A673 (cell line): ENCODE results near the gene MAGI1. TPM values are rescaled to one million over a fixed set of nuclear protein-coding genes. Genes with fewer than 3 reads are reported as not detected.

ENCODE experiments used
- BruUV-seq: library from RNA; stranded (reverse); fragments of 400-500 nt; replicated peaks from 2 replicates; lab custom pipeline; 2021; lab: Mats Ljungman, UMichigan
- CTCF ChIA-PET: fragments of 300-600 bp; sonication (Branson Sonifier 250); formaldehyde crosslinking; loops from one replicate; lab custom pipeline; 2022; ENCODE audit warnings: antibody characterized with exemption; lab: Charles Lee
- POLR2A ChIA-PET: fragments of 300-600 bp; sonication (Branson Sonifier 250); formaldehyde crosslinking; loops from one replicate; lab custom pipeline; 2022; ENCODE audit warnings: antibody characterized with exemption; ENCODE audit not compliant: low non-redundant PET; lab: Charles Lee
- DNase-seq: peaks from one replicate; pipeline ENCODE4 v3.0.0-alpha.2; 2015; ENCODE audit warnings: low spot score
- H3K27ac ChIP-seq: fragments of 200-600 bp; sonication (generic); 2 replicates; pipeline ENCODE4 v1.5.1; 2016; ENCODE audit warnings: mixed run types, low read depth, mild to moderate bottlenecking, mixed read lengths, antibody characterized with exemption, low read length; ENCODE audit not compliant: poor library complexity, severe bottlenecking
- H3K27me3 ChIP-seq: fragments of 200-600 bp; sonication (generic); replicated peaks from 2 replicates; pipeline ENCODE4 v1.6.1; 2017; ENCODE audit warnings: mixed run types, low read depth, mild to moderate bottlenecking, mixed read lengths, antibody characterized with exemption, low read length; ENCODE audit not compliant: insufficient read depth, poor library complexity
- H3K36me3 ChIP-seq: fragments of 200-600 bp; sonication (generic); 2 replicates; pipeline ENCODE4 v1.6.1; 2016; ENCODE audit warnings: mixed run types, mild to moderate bottlenecking, mixed read lengths, antibody characterized with exemption, low read length; ENCODE audit not compliant: insufficient read depth, poor library complexity, severe bottlenecking
- H3K4me1 ChIP-seq: fragments of 200-600 bp; sonication (generic); 2 replicates; pipeline ENCODE4 v1.6.1; 2017; ENCODE audit warnings: mixed run types, mild to moderate bottlenecking, mixed read lengths, antibody characterized with exemption, low read length; ENCODE audit not compliant: insufficient read depth, poor library complexity, severe bottlenecking
- H3K4me3 ChIP-seq: fragments of 200-600 bp; sonication (generic); 2 replicates; pipeline ENCODE4 v1.5.1; 2016; ENCODE audit warnings: low read depth, mixed run types, mild to moderate bottlenecking, mixed read lengths, low read length; ENCODE audit not compliant: poor library complexity, severe bottlenecking
- H3K9me3 ChIP-seq: fragments of 200-600 bp; sonication (generic); 2 replicates; pipeline ENCODE4 v1.6.1; 2016; ENCODE audit warnings: mixed run types, low read depth, mild to moderate bottlenecking, mixed read lengths, antibody characterized with exemption, low read length; ENCODE audit not compliant: poor library complexity, severe bottlenecking
- EZH2 ChIP-seq: fragments of 200-600 bp; sonication (generic); IDR thresholded peaks from 2 replicates; pipeline ENCODE4 v1.6.1; 2017; ENCODE audit warnings: borderline replicate concordance, low read depth, mild to moderate bottlenecking, mixed read lengths, antibody characterized with exemption, low read length; ENCODE audit not compliant: poor library complexity, severe bottlenecking
- intact Hi-C: fragments of 100-400 bp; cut with micrococcal nuclease; formaldehyde crosslinking; loops from one replicate; pipeline ENCODE4 v1.10.0; 2022; ENCODE audit not compliant: unreplicated experiment
- total RNA-seq: library from RNA; stranded (reverse); gene quantifications from 2 replicates; pipeline ENCODE4 v1.2.3, GENCODE V29; 2021
- TF ChIP-seq, protein P1 (sequence below): fragments of 300-800, 200-600 bp; sonication (generic); conservative IDR thresholded peaks from 2 replicates; pipeline ENCODE4 v1.5.1; 2017; ENCODE audit warnings: low read depth, mild to moderate bottlenecking, antibody characterized with exemption, low read length, moderate library complexity, mixed read lengths

The MAGI1 gene
- total RNA-seq, 1 experiment from 2014 or later: 30.5 TPM

DNA sequence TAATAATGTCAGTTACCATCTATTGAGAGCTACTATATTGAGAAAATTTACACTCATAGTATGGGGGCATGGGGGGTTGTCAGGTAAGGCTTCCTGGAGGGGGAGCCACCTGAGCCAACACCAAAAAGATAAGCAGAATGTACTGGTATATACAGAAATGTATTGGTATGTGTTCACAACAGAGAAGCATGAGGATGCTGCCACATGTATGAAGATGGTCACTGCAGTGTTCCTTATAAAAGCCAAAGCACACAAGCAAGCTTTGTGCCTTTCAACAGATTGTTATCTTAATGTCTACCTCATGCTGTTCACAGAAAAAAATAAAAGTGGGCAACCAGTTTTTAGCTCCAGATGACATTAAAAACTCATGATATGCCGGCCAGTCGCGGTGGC is 149.0 kb downstream of the MAGI1 start:
- BruUV-seq: no TSS peak
- H3K9me3 ChIP-seq: no peaks in the 10 kb centered on the region
- H3K4me1 ChIP-seq: peaks cover 5% of the 10 kb centered on the region
- no peaks in the 10 kb centered on the region for H3K27me3 ChIP-seq
- DNase-seq: no peak
- TF ChIP-seq, protein P1, sequence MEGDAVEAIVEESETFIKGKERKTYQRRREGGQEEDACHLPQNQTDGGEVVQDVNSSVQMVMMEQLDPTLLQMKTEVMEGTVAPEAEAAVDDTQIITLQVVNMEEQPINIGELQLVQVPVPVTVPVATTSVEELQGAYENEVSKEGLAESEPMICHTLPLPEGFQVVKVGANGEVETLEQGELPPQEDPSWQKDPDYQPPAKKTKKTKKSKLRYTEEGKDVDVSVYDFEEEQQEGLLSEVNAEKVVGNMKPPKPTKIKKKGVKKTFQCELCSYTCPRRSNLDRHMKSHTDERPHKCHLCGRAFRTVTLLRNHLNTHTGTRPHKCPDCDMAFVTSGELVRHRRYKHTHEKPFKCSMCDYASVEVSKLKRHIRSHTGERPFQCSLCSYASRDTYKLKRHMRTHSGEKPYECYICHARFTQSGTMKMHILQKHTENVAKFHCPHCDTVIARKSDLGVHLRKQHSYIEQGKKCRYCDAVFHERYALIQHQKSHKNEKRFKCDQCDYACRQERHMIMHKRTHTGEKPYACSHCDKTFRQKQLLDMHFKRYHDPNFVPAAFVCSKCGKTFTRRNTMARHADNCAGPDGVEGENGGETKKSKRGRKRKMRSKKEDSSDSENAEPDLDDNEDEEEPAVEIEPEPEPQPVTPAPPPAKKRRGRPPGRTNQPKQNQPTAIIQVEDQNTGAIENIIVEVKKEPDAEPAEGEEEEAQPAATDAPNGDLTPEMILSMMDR: no peak
- no peak for TF ChIP-seq EZH2
- H3K36me3 ChIP-seq: no peaks in the 10 kb centered on the region
- intact Hi-C loops: no loop called here
- no peak overlapping the region for H3K27ac ChIP-seq
- POLR2A ChIA-PET: no interaction called here
- H3K4me3 ChIP-seq: no peak overlapping the region
- CTCF ChIA-PET: no interaction called here

DNA sequence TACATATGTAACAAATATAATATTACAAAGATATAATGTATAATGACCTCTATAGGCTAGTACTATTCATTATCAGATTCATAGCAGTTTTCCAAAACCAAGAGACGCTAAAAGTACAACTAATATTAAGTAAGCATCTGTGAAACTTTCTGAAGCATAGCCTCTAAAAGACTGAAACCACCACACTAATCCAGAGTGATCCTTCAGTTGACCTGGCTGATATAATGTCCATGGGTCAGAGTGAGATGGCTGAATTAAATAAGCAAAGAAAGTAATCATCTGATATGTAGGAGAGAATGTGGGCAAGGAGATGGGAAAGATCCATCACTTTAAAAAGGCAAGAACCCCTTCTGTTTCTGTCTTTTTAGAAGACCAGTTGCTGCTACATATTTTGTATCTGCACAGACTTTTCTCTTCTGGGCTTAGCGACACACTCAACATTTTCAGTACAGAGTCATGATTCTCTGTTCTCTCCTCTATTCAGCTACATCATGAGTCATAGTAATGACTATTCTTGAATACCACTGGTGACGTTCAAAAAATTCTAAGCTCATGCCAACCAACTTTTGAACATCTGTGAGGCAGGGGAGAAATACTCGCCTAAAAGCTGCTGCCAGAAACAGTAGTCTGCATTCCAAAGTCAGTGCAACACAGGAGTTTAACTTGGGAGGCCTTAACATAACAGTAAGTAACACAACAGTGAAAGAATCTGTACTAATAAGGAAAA is 149.6 kb downstream of the MAGI1 start:
- ChIA-PET CTCF (no interaction called here), POLR2A (no interaction called here)
- peak; percentile 70 for DNase-seq
- H3K4me1 ChIP-seq: peaks cover 5% of the 10 kb centered on the region
- no peak overlapping the region for H3K4me3 ChIP-seq
- TF ChIP-seq EZH2: no peak
- TF ChIP-seq, protein P1: no peak
- no peaks in the 10 kb centered on the region for H3K9me3 ChIP-seq
- no peaks in the 10 kb centered on the region for H3K36me3 ChIP-seq
- no TSS peak for BruUV-seq
- intact Hi-C loops: no loop called here
- no peaks in the 10 kb centered on the region for H3K27me3 ChIP-seq
- peak overlapping the region; percentile 59 for H3K27ac ChIP-seq

DNA sequence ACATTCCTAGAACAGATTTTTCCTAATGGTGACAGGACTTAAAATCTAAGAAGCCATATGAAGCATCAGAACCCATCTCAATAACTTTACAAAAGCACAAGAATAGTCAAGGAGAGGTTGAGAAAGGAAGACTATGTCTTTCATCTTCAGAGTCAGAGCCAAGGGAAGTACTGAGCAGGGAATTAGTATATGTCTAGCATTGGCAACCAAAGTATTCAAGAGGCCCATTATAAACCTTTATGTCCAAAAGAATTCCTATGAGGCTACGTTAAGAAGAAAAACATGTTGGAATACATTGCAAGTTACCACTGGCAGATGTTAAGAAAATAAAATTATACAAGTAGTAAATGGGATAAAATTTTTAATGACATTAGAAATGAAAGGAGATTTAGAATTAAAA is 150.5 kb downstream of the MAGI1 start:
- peaks cover 9% of the 10 kb centered on the region for H3K4me1 ChIP-seq
- no peaks in the 10 kb centered on the region for H3K27me3 ChIP-seq
- ChIA-PET CTCF (no interaction called here), POLR2A (no interaction called here)
- H3K36me3 ChIP-seq: no peaks in the 10 kb centered on the region
- H3K9me3 ChIP-seq: no peaks in the 10 kb centered on the region
- TF ChIP-seq EZH2: no peak
- TF ChIP-seq, protein P1: no peak
- no peak overlapping the region for H3K4me3 ChIP-seq
- no peak for DNase-seq
- H3K27ac ChIP-seq: no peak overlapping the region
- intact Hi-C loops: no loop called here
- no TSS peak for BruUV-seq
